H9 (cell line): ENCODE results near the gene NBPF20. TPM values are rescaled to one million over a fixed set of nuclear protein-coding genes. Genes with fewer than 3 reads are reported as not detected.
"Not testable (repeated sequence)": the region's sequence is repeated elsewhere in the genome, so short reads cannot be mapped to it uniquely, and the experiment has no call there.

ENCODE experiments used
- DNase-seq: peaks from one replicate; pipeline ENCODE4 v3.0.0-alpha.2; 2017
- H2AFZ ChIP-seq: one replicate; pipeline ENCODE4 v1.6.1; 2013; ENCODE audit warnings: mild to moderate bottlenecking, low read length, control low read depth, moderate library complexity
- H2AK5ac ChIP-seq: 2 replicates; pipeline ENCODE4 v1.6.1; 2013; ENCODE audit warnings: low read length, control low read depth, mixed read lengths; ENCODE audit not compliant: insufficient read length
- H2BK120ac ChIP-seq: one replicate; pipeline ENCODE4 v1.6.1; 2013; ENCODE audit warnings: low read depth, mild to moderate bottlenecking, low read length, control low read depth, inconsistent platforms; ENCODE audit not compliant: poor library complexity, severe bottlenecking
- H2BK12ac ChIP-seq: 2 replicates; pipeline ENCODE4 v1.6.1; 2013; ENCODE audit warnings: low read length, control low read depth, mixed read lengths, low read depth; ENCODE audit not compliant: insufficient read length
- H2BK15ac ChIP-seq: 2 replicates; pipeline ENCODE4 v1.6.1; 2013; ENCODE audit warnings: low read depth, low read length, control low read depth
- H2BK20ac ChIP-seq: one replicate; pipeline ENCODE4 v1.6.1; 2013; ENCODE audit warnings: low read depth, mild to moderate bottlenecking, low read length, control low read depth, inconsistent platforms; ENCODE audit not compliant: poor library complexity, severe bottlenecking
- H2BK5ac ChIP-seq: 2 replicates; pipeline ENCODE4 v1.6.1; 2013; ENCODE audit warnings: low read length, control low read depth, mixed read lengths; ENCODE audit not compliant: insufficient read length
- H3K14ac ChIP-seq: 2 replicates; pipeline ENCODE4 v1.6.1; 2013; ENCODE audit warnings: low read length, control low read depth; ENCODE audit not compliant: insufficient read depth
- H3K18ac ChIP-seq: 2 replicates; pipeline ENCODE4 v1.6.1; 2013; ENCODE audit warnings: low read depth, mild to moderate bottlenecking, mixed read lengths, low read length, control low read depth; ENCODE audit not compliant: insufficient read length
- H3K23ac ChIP-seq: 2 replicates; pipeline ENCODE4 v1.6.1; 2013; ENCODE audit warnings: low read length, control low read depth, mixed read lengths, low read depth; ENCODE audit not compliant: insufficient read length
- H3K23me2 ChIP-seq: 2 replicates; pipeline ENCODE4 v1.6.1; 2013; ENCODE audit warnings: low read depth, mild to moderate bottlenecking, mixed read lengths, low read length, control low read depth; ENCODE audit not compliant: insufficient read length, poor library complexity, severe bottlenecking
- H3K27ac ChIP-seq: 2 replicates; pipeline ENCODE4 v1.5.1; 2013; ENCODE audit warnings: low read length, control low read depth, mixed read lengths, low read depth; ENCODE audit not compliant: insufficient read length
- H3K27me3 ChIP-seq: 2 replicates; pipeline ENCODE4 v1.6.1; 2013; ENCODE audit warnings: low read length, control low read depth, inconsistent platforms; ENCODE audit not compliant: insufficient read depth
- H3K4ac ChIP-seq: 2 replicates; pipeline ENCODE4 v1.6.1; 2013; ENCODE audit warnings: low read depth, mild to moderate bottlenecking, control low read depth, inconsistent platforms, low read length, moderate library complexity
- H3K4me1 ChIP-seq: 2 replicates; pipeline ENCODE4 v1.6.1; 2013; ENCODE audit warnings: low read length, control low read depth, inconsistent platforms; ENCODE audit not compliant: insufficient read depth
- H3K4me2 ChIP-seq: 2 replicates; pipeline ENCODE4 v1.6.1; 2013; ENCODE audit warnings: low read length, control low read depth, mixed read lengths; ENCODE audit not compliant: insufficient read length, insufficient read depth
- H3K56ac ChIP-seq: 2 replicates; pipeline ENCODE4 v1.6.1; 2013; ENCODE audit warnings: low read depth, mild to moderate bottlenecking, mixed read lengths, low read length, control low read depth; ENCODE audit not compliant: insufficient read length
- H3K79me1 ChIP-seq: 2 replicates; pipeline ENCODE4 v1.6.1; 2013; ENCODE audit warnings: low read depth, mild to moderate bottlenecking, moderate library complexity, low read length, control low read depth, inconsistent platforms; ENCODE audit not compliant: insufficient read depth, poor library complexity, severe bottlenecking
- H3K79me2 ChIP-seq: 2 replicates; pipeline ENCODE4 v1.6.1; 2013; ENCODE audit warnings: low read length, control low read depth, inconsistent platforms; ENCODE audit not compliant: insufficient read depth
- H3K9ac ChIP-seq: 2 replicates; pipeline ENCODE4 v1.6.1; 2013; ENCODE audit warnings: low read length, control low read depth, mixed read lengths; ENCODE audit not compliant: insufficient read length; ENCODE audit errors: extremely low read depth
- H3K9me3 ChIP-seq: one replicate; pipeline ENCODE4 v1.6.1; 2013; ENCODE audit warnings: low read depth, low read length, inconsistent platforms; ENCODE audit not compliant: control insufficient read depth
- H3T11ph ChIP-seq: one replicate; pipeline ENCODE4 v1.6.1; 2013; ENCODE audit warnings: mild to moderate bottlenecking, low read length, control low read depth, inconsistent platforms
- H4K20me1 ChIP-seq: one replicate; pipeline ENCODE4 v1.6.1; 2013; ENCODE audit not compliant: control insufficient read depth, insufficient read length, insufficient read depth
- H4K5ac ChIP-seq: 2 replicates; pipeline ENCODE4 v1.6.1; 2013; ENCODE audit warnings: low read depth, mild to moderate bottlenecking, mixed read lengths, low read length, control low read depth; ENCODE audit not compliant: insufficient read length
- H4K8ac ChIP-seq: replicated peaks from 2 replicates; pipeline ENCODE4 v1.6.1; 2013; ENCODE audit warnings: low read length, control low read depth, mixed read lengths, low read depth; ENCODE audit not compliant: insufficient read length
- H4K91ac ChIP-seq: 2 replicates; pipeline ENCODE4 v1.6.1; 2013; ENCODE audit warnings: low read depth, mild to moderate bottlenecking, moderate library complexity, mixed read lengths, low read length, control low read depth; ENCODE audit not compliant: insufficient read length
- H3K27ac Mint-ChIP-seq, 3 experiments: 2 replicates in 2 of 3; 3 replicates in 1 of 3; pipeline ENCODE4 v1.8.0; 2020 to 2021; ENCODE audit warnings: mixed read lengths in 3 of 3, mild to moderate bottlenecking in 1 of 3, moderate library complexity in 1 of 3
- H3K27me3 Mint-ChIP-seq: 2 replicates; pipeline ENCODE4 v1.8.0; 2021; ENCODE audit warnings: low read depth, mild to moderate bottlenecking, moderate library complexity, mixed read lengths
- H3K36me3 Mint-ChIP-seq, 3 experiments: 2 replicates in 2 of 3; 3 replicates in 1 of 3; pipeline ENCODE4 v1.8.0; 2020 to 2021; ENCODE audit warnings: low read depth in 3 of 3, mixed read lengths in 3 of 3; ENCODE audit not compliant: insufficient read depth in 1 of 3
- H3K4me1 Mint-ChIP-seq, 2 experiments: 2 replicates each; pipeline ENCODE4 v1.8.0; 2020; ENCODE audit warnings: mixed read lengths in 2 of 2
- H3K4me3 Mint-ChIP-seq, 2 experiments: 2 replicates in 1 of 2; 3 replicates in 1 of 2; pipeline ENCODE4 v1.8.0; 2020 to 2021; ENCODE audit warnings: mild to moderate bottlenecking in 2 of 2, mixed read lengths in 2 of 2, moderate library complexity in 1 of 2
- H3K9me3 Mint-ChIP-seq, 2 experiments: 2 replicates in 1 of 2; 3 replicates in 1 of 2; pipeline ENCODE4 v1.8.0; 2020; ENCODE audit warnings: mild to moderate bottlenecking in 2 of 2, mixed read lengths in 2 of 2, moderate library complexity in 1 of 2
- WGBS: extraction: QIAGEN DNeasy Blood & Tissue Kit; methylation state at CpG from one replicate; pipeline ENCODE4 v1.1.7; 2013; ENCODE audit warnings: missing lambda C conversion rate, low lambda C conversion rate, mixed read lengths; ENCODE audit not compliant: insufficient read length; ENCODE audit errors: extremely low coverage; 5-methylcytosine and 5-hydroxymethylcytosine counted together
- long read RNA-seq: library from polyadenylated mRNA; unstranded; transcript quantifications from one replicate; pipeline ENCODE4 v2.0.0, GENCODE V29; 2020
- total RNA-seq: library from RNA; stranded (reverse); gene quantifications from 2 replicates; pipeline ENCODE4 v1.2.1, GENCODE V29; 2021
- TF ChIP-seq, protein P1 (sequence below): fragments of 200-600 bp; sonication (generic); conservative IDR thresholded peaks from 3 replicates; pipeline ENCODE4 v1.8.0; 2021; ENCODE audit warnings: antibody characterized with exemption, mild to moderate bottlenecking

Gene NBPF20
- total RNA-seq = 0.22 and 0.28 TPM in 2 replicates
- long read RNA-seq = 0 reads

- Mint-ChIP-seq H3K36me3 (no peaks in the 10 kb centered on the region; a peak in 1 of 7 replicates), H3K27me3 (peaks cover 74% of the 10 kb centered on the region), H3K4me1 (peaks cover 4% of the 10 kb centered on the region in 2 experiments), H3K27ac (peak within 1 kb of the TSS in 1 of 3 experiments; percentile 15; a peak in 1 of 7 replicates), H3K9me3 (peaks cover 0 to 3% of the 10 kb centered on the region in 2 experiments; a peak in 2 of 5 replicates), H3K4me3 (peak within 1 kb of the TSS; percentile 90 to 94)
- Histone ChIP-seq H2AK5ac (no peak within 1 kb of the TSS), H4K20me1 (no peaks in the 10 kb centered on the region), H2BK12ac (no peak within 1 kb of the TSS), H3K14ac (no peak within 1 kb of the TSS), H3K79me2 (no peaks in the 10 kb centered on the region), H3K23ac (no peak within 1 kb of the TSS), H3K56ac (no peak within 1 kb of the TSS), H3K4ac (no peak within 1 kb of the TSS), H4K8ac (no peak within 1 kb of the TSS), H3K9ac (no peak within 1 kb of the TSS), H2BK120ac (no peak within 1 kb of the TSS), H4K5ac (no peak within 1 kb of the TSS), H3T11ph (no peak within 1 kb of the TSS), H3K27ac (no peak within 1 kb of the TSS), H3K9me3 (no peaks in the 10 kb centered on the region), H3K27me3 (peaks cover 29% of the 10 kb centered on the region), H2BK15ac (no peak within 1 kb of the TSS), H2AFZ (no peak within 1 kb of the TSS), H3K18ac (no peak within 1 kb of the TSS), H2BK20ac (no peak within 1 kb of the TSS), H3K4me1 (no peaks in the 10 kb centered on the region), H2BK5ac (no peak within 1 kb of the TSS), H4K91ac (no peak within 1 kb of the TSS), H3K79me1 (no peaks in the 10 kb centered on the region), H3K23me2 (no peaks in the 10 kb centered on the region), H3K4me2 (peak within 1 kb of the TSS; percentile 47)
- WGBS = no CpG with 5 or more reads among the region's 50 CpGs
- peak; percentile 91 for DNase-seq
- TF ChIP-seq, protein P1, sequence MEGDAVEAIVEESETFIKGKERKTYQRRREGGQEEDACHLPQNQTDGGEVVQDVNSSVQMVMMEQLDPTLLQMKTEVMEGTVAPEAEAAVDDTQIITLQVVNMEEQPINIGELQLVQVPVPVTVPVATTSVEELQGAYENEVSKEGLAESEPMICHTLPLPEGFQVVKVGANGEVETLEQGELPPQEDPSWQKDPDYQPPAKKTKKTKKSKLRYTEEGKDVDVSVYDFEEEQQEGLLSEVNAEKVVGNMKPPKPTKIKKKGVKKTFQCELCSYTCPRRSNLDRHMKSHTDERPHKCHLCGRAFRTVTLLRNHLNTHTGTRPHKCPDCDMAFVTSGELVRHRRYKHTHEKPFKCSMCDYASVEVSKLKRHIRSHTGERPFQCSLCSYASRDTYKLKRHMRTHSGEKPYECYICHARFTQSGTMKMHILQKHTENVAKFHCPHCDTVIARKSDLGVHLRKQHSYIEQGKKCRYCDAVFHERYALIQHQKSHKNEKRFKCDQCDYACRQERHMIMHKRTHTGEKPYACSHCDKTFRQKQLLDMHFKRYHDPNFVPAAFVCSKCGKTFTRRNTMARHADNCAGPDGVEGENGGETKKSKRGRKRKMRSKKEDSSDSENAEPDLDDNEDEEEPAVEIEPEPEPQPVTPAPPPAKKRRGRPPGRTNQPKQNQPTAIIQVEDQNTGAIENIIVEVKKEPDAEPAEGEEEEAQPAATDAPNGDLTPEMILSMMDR = no peak
Observed at GRCh38 chr1:145425436-145426029, at the start of gene NBPF20. Gene NBPF20 (minus strand): TSS chr1:145425603. CDS start chr1:145405272, 20,331 bp downstream.

DNA sequence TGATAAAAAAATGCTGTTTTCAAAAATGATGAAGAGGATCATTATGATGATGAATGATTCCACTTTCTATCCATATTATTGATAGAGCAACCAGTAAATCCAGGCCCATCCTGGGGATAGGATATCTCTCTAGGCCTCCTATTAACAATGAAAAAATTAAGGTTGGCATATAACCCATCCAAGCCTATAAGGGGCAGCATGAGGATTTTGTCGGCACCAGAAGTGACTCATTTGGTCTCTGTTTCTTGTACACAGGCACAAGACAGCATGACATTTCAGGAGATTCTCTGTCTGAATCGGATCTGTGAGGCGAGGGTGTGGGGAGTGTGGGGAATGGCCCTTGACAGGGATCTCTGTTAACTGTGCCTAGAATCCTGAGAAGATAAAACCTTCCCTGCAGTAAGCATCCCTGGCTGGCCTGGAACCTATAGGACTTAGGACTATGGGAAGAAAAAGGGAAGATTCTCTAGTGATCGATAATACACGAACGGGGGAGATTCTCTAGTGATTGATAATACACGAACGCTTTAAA lies 49.5 kb upstream of the NBPF20 start:
- not testable (repeated sequence) for H3K18ac ChIP-seq, H3K4me2 ChIP-seq, H2BK12ac ChIP-seq, H3K9me3 Mint-ChIP-seq, H3K79me2 ChIP-seq, H3K4ac ChIP-seq, H3K14ac ChIP-seq, H2BK5ac ChIP-seq, H4K91ac ChIP-seq, H2BK20ac ChIP-seq, H4K8ac ChIP-seq, H3K27ac ChIP-seq, H2BK120ac ChIP-seq, H4K5ac ChIP-seq, DNase-seq, H3K23me2 ChIP-seq, H3K79me1 ChIP-seq, H3K27ac Mint-ChIP-seq, H3K23ac ChIP-seq, H2BK15ac ChIP-seq, H2AFZ ChIP-seq, H3K36me3 Mint-ChIP-seq, H3K56ac ChIP-seq, H3K9ac ChIP-seq, H3K4me1 ChIP-seq, H2AK5ac ChIP-seq, H3K4me1 Mint-ChIP-seq, H3K9me3 ChIP-seq, H3T11ph ChIP-seq, H3K27me3 ChIP-seq, H4K20me1 ChIP-seq
- H3K4me3 Mint-ChIP-seq = peak overlapping the region; percentile 75 to 93
- no CpG with 5 or more reads among the region's 8 CpGs for WGBS
- peaks cover 16% of the 10 kb centered on the region for H3K27me3 Mint-ChIP-seq
